Measurements from ENCODE around the gene MED10.

The MED10 gene

DNA sequence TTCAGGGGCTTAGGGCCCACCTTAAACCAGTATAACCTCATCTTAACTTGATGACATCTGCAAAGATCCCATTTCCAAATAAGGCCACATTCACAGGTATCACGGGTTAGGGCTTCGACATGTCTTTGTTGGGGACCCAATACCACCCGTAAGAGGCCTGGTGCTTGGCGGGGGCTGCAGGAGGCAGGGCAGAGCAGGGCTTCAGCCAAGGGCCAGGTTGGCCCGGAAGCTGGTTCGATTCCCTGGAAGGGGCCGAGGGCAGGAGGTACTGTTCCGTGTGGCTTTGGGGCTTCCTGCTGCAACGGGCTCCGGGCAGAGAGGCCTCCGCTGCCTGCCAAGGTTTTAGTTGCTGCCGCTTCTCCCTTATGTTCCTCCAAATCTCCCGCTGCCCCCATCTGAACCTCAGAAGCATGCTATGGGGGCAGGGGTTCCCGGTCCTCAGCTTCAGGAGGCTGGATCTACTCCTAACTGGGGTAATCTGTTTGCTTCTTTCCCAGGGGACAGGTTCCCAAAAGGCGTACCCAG, 29.8 kb downstream of the MED10 start:
- no peak for DNase-seq

GRCh38 chr5:6347673-6348072, 30.7 kb downstream of the MED10 start:
- DNase-seq, result no peak

DNA sequence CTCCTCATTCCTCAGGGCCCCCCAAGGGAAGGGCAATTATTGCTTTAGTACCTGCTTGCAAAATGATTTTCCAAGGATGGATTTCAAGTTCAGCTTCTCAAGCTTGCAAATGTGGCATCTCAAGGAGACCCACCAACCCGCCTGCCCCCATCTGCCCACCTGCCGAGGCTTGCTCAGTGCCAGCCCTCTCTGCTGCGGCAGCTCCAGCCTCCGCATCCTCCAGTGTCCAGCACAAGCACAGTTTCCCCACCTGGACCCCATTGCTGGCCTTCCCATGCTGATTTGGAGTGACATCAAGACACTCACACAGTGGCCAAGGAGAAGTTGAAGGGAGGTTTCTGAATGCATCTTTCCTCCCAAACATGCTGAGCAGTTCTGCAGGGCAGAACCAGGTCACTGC, 31.2 kb downstream of the MED10 start:
- DNase-seq, result no peak

- DNase-seq, result no peak
Measured at GRCh38 chr5:6344593-6344989, 33.8 kb downstream of the MED10 start.

- no peak for DNase-seq
Measured at GRCh38 chr5:6343951-6344592, 34.3 kb downstream of the MED10 start.

- peak; percentile 85 for DNase-seq
Measured at GRCh38 chr5:6342689-6343315, 35.5 kb downstream of the MED10 start.

DNA sequence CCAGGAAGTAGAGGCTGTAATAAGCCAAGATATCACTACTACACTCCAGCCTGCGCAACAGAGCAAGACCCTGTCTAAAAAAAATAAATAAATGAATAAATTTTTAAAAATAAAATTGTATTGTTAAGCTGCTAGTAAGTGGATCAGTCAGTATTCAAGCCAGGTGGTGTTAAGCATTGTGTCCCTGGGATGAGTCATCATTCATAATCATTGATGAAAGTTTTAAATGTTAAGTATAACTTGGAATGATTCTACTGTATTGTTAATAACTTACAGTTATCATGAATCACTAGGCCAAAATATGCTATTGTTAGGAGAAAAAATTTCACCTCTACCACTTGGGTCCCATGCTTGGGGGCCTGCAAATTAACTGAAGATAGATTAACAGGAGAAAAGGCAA, 38.2 kb downstream of the MED10 start:
- DNase-seq, result no peak

GRCh38 chr5:6338871-6339270, 39.5 kb downstream of the MED10 start:
- no peak for DNase-seq

DNA sequence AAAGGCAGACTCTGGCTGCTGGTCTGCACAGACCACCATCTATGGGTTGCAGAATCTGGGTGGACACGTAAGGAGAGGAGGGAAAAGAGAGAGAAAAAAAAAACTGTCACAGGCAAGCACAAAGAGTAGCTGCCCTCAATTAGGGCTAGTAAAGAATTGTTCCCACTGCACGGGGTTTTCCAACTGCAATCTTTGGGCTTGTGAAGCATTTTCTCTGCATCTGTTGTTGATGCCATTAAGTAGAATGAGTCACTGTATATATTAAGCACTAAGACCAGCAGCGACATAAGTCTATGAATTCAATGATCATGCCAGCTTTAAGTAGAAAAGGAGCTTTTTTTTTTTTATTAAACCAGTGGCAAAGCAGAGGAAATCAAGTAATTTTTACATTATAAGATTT, 40.2 kb downstream of the MED10 start:
- DNase-seq, result no peak

DNA sequence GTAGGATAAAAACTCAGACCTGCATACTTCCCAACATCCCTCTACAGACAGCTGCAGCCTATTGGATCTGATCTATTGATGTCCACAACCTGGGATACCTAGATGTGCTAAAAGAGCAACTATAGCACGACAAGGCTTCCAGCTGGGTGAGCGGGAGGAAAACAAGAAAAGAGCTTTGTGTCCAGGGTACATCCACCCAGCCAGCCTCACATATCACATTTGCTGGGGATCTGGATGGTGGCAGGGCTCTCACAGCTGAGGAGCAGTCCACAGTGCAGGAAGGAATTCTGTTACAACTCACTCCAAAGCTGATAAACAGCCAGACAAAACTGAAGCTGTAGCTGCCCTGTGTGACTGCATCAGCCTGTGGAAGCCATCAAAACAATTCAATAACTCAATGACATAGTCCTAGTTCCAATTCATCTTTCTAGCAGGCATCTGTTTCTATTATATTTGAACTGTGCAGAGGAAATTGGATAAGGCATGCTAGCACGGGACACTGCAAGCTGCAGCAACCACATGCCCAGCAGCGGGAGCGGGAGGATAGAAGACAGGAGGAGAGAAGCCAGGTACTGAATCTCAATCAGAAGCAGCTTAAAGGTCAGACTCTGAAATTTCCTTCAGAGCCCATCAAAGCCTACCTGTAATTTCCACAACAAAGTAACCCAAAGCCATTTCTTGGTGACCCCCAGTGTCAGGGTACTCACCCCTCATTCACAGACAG, 45.0 kb downstream of the MED10 start:
- DNase-seq, result no peak

DNA sequence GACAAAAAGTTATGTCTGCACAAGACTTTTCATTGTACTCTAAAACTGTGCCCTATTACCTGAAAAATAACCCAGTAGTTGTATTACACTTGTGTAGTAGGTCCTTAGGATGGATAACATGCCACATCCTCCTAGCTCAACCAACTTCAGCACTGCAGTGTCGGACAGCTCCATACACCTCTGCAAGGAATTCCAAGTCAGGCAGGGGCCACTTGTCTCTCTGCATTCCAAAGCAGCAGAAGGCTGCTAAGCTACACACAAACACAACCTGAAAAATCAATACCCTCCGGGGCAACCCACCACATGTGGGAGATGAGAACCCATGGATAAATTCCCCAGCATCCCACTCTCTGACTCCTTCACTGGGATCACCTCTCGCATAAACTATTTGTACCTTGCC, 50.2 kb downstream of the MED10 start:
- DNase-seq, result no peak

GRCh38 chr5:6326776-6327175, 51.6 kb downstream of the MED10 start:
- no peak for DNase-seq

GRCh38 chr5:6322163-6322713, 56.1 kb downstream of the MED10 start:
- DNase-seq, result no peak

Data from NCI-H2029 (cell line).